Caki2 (cell line): ENCODE data around the gene RNF208. TPM values are rescaled to one million over a fixed set of nuclear protein-coding genes. Genes with fewer than 3 reads are reported as not detected.

ENCODE experiments used
- DNase-seq: peaks from one replicate; pipeline ENCODE4 v3.0.0-alpha.2; 2015; ENCODE audit warnings: low read depth
- in situ Hi-C: cut with HindIII; loops from 2 replicates; pipeline ENCODE4 v1.10.0; 2016; ENCODE audit warnings: low sequenced_read_pairs, low pct_unique_long_range_greater_than_20kb, mixed read lengths
- total RNA-seq: library from RNA; depleted of rRNA; stranded (reverse); fragments of >200 nt; shearing (Covaris generic); gene quantifications from 2 replicates; pipeline ENCODE4 v1.2.3, GENCODE V29; 2014; ENCODE audit warnings: low replicate concordance

RNF208 gene
- total RNA-seq, 1 experiment from 2014 or later, result not detected

GRCh38 chr9:137220317-137221094 is 1.5 kb downstream of the RNF208 start:
- DNase-seq, result no peak
- in situ Hi-C loops, result no loop called here

- DNase-seq, result no peak
- in situ Hi-C loops, result no loop called here
Observed at GRCh38 chr9:137219757-137220316, 2.2 kb downstream of the RNF208 start.

- DNase-seq, result peak; percentile 73
- in situ Hi-C loops, result no loop called here
Observed at GRCh38 chr9:137218754-137219271, 3.2 kb downstream of the RNF208 start.

GRCh38 chr9:137218212-137218753 is 3.8 kb downstream of the RNF208 start:
- in situ Hi-C loops, result no loop called here
- DNase-seq, result no peak

GRCh38 chr9:137217276-137218211 is 4.5 kb downstream of the RNF208 start:
- in situ Hi-C loops, result no loop called here
- peak; percentile 85 for DNase-seq

- in situ Hi-C loops, result no loop called here
- DNase-seq, result no peak
Observed at GRCh38 chr9:137216188-137216965, 5.7 kb downstream of the RNF208 start.

GRCh38 chr9:137215196-137215986 is 6.6 kb downstream of the RNF208 start:
- DNase-seq, result no peak
- in situ Hi-C loops, result no loop called here

GRCh38 chr9:137214620-137215019 is 7.4 kb downstream of the RNF208 start:
- no peak for DNase-seq
- in situ Hi-C loops, result no loop called here

- no peak for DNase-seq
- in situ Hi-C loops, result no loop called here
Observed at GRCh38 chr9:137213160-137214060, 8.6 kb downstream of the RNF208 start.

GRCh38 chr9:137212520-137212919 is 9.5 kb downstream of the RNF208 start:
- DNase-seq, result no peak
- in situ Hi-C loops, result no loop called here

GRCh38 chr9:137211532-137211931 is 10.5 kb downstream of the RNF208 start:
- DNase-seq, result no peak
- in situ Hi-C loops, result no loop called here

- DNase-seq, result no peak
- in situ Hi-C loops, result no loop called here
Observed at GRCh38 chr9:137206602-137207001, 15.4 kb downstream of the RNF208 start.

GRCh38 chr9:137205126-137206069 is 16.6 kb downstream of the RNF208 start, which contains the start of the genes NDOR1 and TMEM203:
Gene NDOR1, plus strand, starts transcription at chr9:137205700. Its CDS starts 78 bp downstream, at chr9:137205778.
Gene TMEM203, minus strand, starts transcription at chr9:137205648. Its CDS starts 234 bp downstream, at chr9:137205414.
- in situ Hi-C loops, result no loop called here

GRCh38 chr9:137204731-137205125 is 17.3 kb downstream of the RNF208 start:
- in situ Hi-C loops, result no loop called here
- no peak for DNase-seq

More at GRCh38 chr9:137205126-137206069, 16.6 kb downstream of the RNF208 start, which contains the start of the genes NDOR1 and TMEM203:
- DNase-seq, result peak; percentile 66

- in situ Hi-C loops, result no loop called here
- no peak for DNase-seq
Observed at GRCh38 chr9:137202966-137203365, 19.1 kb downstream of the RNF208 start.
